GM12892 (cell line): ENCODE results near the gene NUP210L.

ENCODE experiments used
- POLR2A ChIP-seq: IDR thresholded peaks from 2 replicates; pipeline ENCODE4 v1.6.1; 2011; ENCODE audit warnings: low read depth, low read length, control low read depth
- POLR2AphosphoS5 ChIP-seq: IDR thresholded peaks from 2 replicates; pipeline ENCODE4 v1.6.1; 2011; ENCODE audit warnings: low read depth, low read length, control low read depth

DNA sequence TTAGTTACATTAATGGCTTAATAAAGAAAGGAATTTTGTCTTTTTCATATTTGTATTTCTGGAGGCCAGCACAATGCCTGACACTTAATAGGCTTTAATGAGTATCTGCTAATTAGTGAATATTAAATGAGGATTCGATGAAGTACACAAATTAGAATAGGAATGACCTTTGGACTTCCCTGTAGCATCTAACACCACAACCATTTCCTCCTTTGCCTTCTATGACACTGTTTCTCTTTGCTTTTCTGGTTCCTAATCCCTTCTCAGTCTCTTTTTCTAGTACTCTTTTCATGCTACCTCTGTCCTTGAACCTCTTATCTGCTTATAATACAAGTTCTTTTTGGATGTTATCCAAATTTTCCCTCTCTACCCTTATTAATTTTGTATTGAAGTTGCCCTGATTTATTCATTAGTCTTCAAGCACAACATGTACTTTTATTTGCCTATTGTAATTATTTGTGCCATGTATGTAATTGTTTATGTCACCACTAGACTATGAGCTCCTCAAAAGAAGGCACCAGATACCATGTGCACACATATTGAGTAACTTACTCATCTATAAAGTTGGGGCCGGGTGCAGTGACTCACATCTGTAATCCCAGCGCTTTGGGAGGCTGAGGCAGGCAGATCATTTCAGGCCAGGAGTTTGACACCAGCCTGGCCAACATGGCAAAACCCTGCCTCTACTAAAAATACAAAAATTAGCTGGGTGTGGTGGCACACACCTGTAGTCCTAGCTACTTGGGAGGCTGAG lies 140.5 kb downstream of the NUP210L start:
- TF ChIP-seq POLR2A (no peak), POLR2AphosphoS5 (no peak)
